Karpas-422 (cell line): ENCODE results near the gene SEMA3G. TPM values are rescaled to one million over a fixed set of nuclear protein-coding genes. Genes with fewer than 3 reads are reported as not detected.

Experiments used
- DNase-seq: peaks from one replicate; pipeline ENCODE4 v3.0.0-alpha.2; 2015
- H2AFZ ChIP-seq: fragments of 200-600 bp; sonication (generic); 2 replicates; pipeline ENCODE4 v1.6.1; 2014; ENCODE audit warnings: antibody characterized with exemption, low read length, mixed read lengths
- H3K27ac ChIP-seq: fragments of 200-600 bp; sonication (generic); 2 replicates; pipeline ENCODE4 v1.5.1; 2014; ENCODE audit warnings: mild to moderate bottlenecking, low read length, moderate library complexity
- H3K27me3 ChIP-seq: fragments of 200-600 bp; sonication (generic); 2 replicates; pipeline ENCODE4 v1.6.1; 2014; ENCODE audit warnings: low read length, mixed read lengths
- H3K36me3 ChIP-seq: fragments of 200-600 bp; sonication (generic); 2 replicates; pipeline ENCODE4 v1.6.1; 2014; ENCODE audit warnings: low read length, mixed read lengths; ENCODE audit not compliant: insufficient read depth
- H3K4me1 ChIP-seq: fragments of 200-600 bp; sonication (generic); 2 replicates; pipeline ENCODE4 v1.6.1; 2014; ENCODE audit warnings: mild to moderate bottlenecking, low read length, mixed read lengths
- H3K4me2 ChIP-seq: fragments of 200-600 bp; sonication (generic); 2 replicates; pipeline ENCODE4 v1.6.1; 2014; ENCODE audit warnings: low read length, low read depth, mild to moderate bottlenecking; ENCODE audit not compliant: poor library complexity, severe bottlenecking
- H3K4me3 ChIP-seq: fragments of 200-600 bp; sonication (generic); 2 replicates; pipeline ENCODE4 v1.5.1; 2014; ENCODE audit warnings: mild to moderate bottlenecking, antibody characterized with exemption, low read length, mixed read lengths
- H3K79me2 ChIP-seq: fragments of 200-600 bp; sonication (generic); 2 replicates; pipeline ENCODE4 v1.6.1; 2014; ENCODE audit warnings: mild to moderate bottlenecking, low read length, mixed read lengths
- H3K9ac ChIP-seq: fragments of 200-600 bp; sonication (generic); 2 replicates; pipeline ENCODE4 v1.6.0; 2014; ENCODE audit warnings: low read length
- H3K9me2 ChIP-seq: fragments of 200-600 bp; sonication (generic), shearing (Covaris generic); replicated peaks from 2 replicates; pipeline ENCODE4 v1.6.0; 2014; ENCODE audit warnings: mild to moderate bottlenecking, low read length, moderate library complexity; ENCODE audit not compliant: insufficient read depth
- H3K9me3 ChIP-seq: fragments of 300-700, 200-600 bp; sonication (generic); 2 replicates; pipeline ENCODE4 v1.6.1; 2014; ENCODE audit warnings: low read length, mixed read lengths
- H4K20me1 ChIP-seq: fragments of 200-600 bp; sonication (generic); 2 replicates; pipeline ENCODE4 v1.6.1; 2014; ENCODE audit warnings: mild to moderate bottlenecking, antibody characterized with exemption, low read length, low read depth; ENCODE audit not compliant: insufficient read depth
- total RNA-seq: library from RNA; depleted of rRNA; stranded (reverse); fragments of >200 nt; shearing (Covaris generic); gene quantifications from 2 replicates; pipeline ENCODE4 v1.2.3, GENCODE V29; 2014; ENCODE audit warnings: low replicate concordance

The SEMA3G gene
- total RNA-seq, 1 experiment from 2014 or later, result not detected

- Histone ChIP-seq H3K4me1 (no peaks in the 10 kb centered on the region), H3K27ac (no peak overlapping the region), H3K9ac (no peak overlapping the region), H3K9me2 (no peaks in the 10 kb centered on the region), H4K20me1 (no peaks in the 10 kb centered on the region), H3K9me3 (no peaks in the 10 kb centered on the region), H3K4me2 (no peak overlapping the region), H3K27me3 (no peaks in the 10 kb centered on the region), H3K79me2 (no peaks in the 10 kb centered on the region), H3K36me3 (peaks cover 12% of the 10 kb centered on the region; the same call in 1 of the 2 replicates), H2AFZ (no peak overlapping the region), H3K4me3 (no peak overlapping the region)
- DNase-seq, result no peak
Observed at GRCh38 chr3:52480768-52481715, 36.1 kb upstream of the SEMA3G start.

- H3K36me3 ChIP-seq, result peaks cover 15% of the 10 kb centered on the region; the same call in 1 of the 2 replicates
Observed at GRCh38 chr3:52479877-52480575, 35.1 kb upstream of the SEMA3G start.

GRCh38 chr3:52479037-52479876, 34.4 kb upstream of the SEMA3G start:
- Histone ChIP-seq H3K27ac (no peak overlapping the region), H3K4me1 (no peaks in the 10 kb centered on the region)

More at GRCh38 chr3:52479877-52480575, 35.1 kb upstream of the SEMA3G start:
- DNase-seq, result no peak
- no peak overlapping the region for H3K27ac ChIP-seq
- no peak overlapping the region for H3K9ac ChIP-seq
- H3K4me2 ChIP-seq, result no peak overlapping the region
- H3K27me3 ChIP-seq, result no peaks in the 10 kb centered on the region
- no peaks in the 10 kb centered on the region for H4K20me1 ChIP-seq
- H3K4me1 ChIP-seq, result no peaks in the 10 kb centered on the region
- H3K4me3 ChIP-seq, result no peak overlapping the region
- H2AFZ ChIP-seq, result no peak overlapping the region
- H3K79me2 ChIP-seq, result no peaks in the 10 kb centered on the region
- H3K9me2 ChIP-seq, result no peaks in the 10 kb centered on the region
- H3K9me3 ChIP-seq, result no peaks in the 10 kb centered on the region

GRCh38 chr3:52477796-52478095, 32.8 kb upstream of the SEMA3G start:
- no peaks in the 10 kb centered on the region for H3K4me1 ChIP-seq
- H3K27ac ChIP-seq, result no peak overlapping the region
- H4K20me1 ChIP-seq, result no peaks in the 10 kb centered on the region
- no peak overlapping the region for H3K4me2 ChIP-seq
- no peak overlapping the region for H2AFZ ChIP-seq
- no peaks in the 10 kb centered on the region for H3K9me2 ChIP-seq
- H3K9me3 ChIP-seq, result no peaks in the 10 kb centered on the region
- no peak overlapping the region for H3K4me3 ChIP-seq
- no peak overlapping the region for H3K9ac ChIP-seq
- no peak for DNase-seq
- no peaks in the 10 kb centered on the region for H3K79me2 ChIP-seq
- H3K36me3 ChIP-seq, result peaks cover 25% of the 10 kb centered on the region
- no peaks in the 10 kb centered on the region for H3K27me3 ChIP-seq

More at GRCh38 chr3:52479037-52479876, 34.4 kb upstream of the SEMA3G start:
- Histone ChIP-seq H2AFZ (no peak overlapping the region), H3K9me2 (no peaks in the 10 kb centered on the region), H3K79me2 (no peaks in the 10 kb centered on the region), H3K4me3 (no peak overlapping the region), H3K4me2 (no peak overlapping the region), H4K20me1 (no peaks in the 10 kb centered on the region), H3K27me3 (no peaks in the 10 kb centered on the region), H3K9me3 (no peaks in the 10 kb centered on the region), H3K36me3 (peaks cover 15% of the 10 kb centered on the region; the same call in 1 of the 2 replicates), H3K9ac (no peak overlapping the region)
- DNase-seq, result no peak

- H3K9ac ChIP-seq, result no peak overlapping the region
- peaks cover 30% of the 10 kb centered on the region for H3K36me3 ChIP-seq
- DNase-seq, result peak; percentile 27
- H4K20me1 ChIP-seq, result no peaks in the 10 kb centered on the region
- no peak overlapping the region for H3K4me2 ChIP-seq
- H3K9me3 ChIP-seq, result no peaks in the 10 kb centered on the region
- no peak overlapping the region for H3K4me3 ChIP-seq
- no peak overlapping the region for H3K27ac ChIP-seq
- H3K27me3 ChIP-seq, result no peaks in the 10 kb centered on the region
- no peaks in the 10 kb centered on the region for H3K4me1 ChIP-seq
- H2AFZ ChIP-seq, result no peak overlapping the region
- no peaks in the 10 kb centered on the region for H3K9me2 ChIP-seq
- H3K79me2 ChIP-seq, result no peaks in the 10 kb centered on the region
Observed at GRCh38 chr3:52477076-52477795, 32.3 kb upstream of the SEMA3G start.

GRCh38 chr3:52473026-52473425, 28.1 kb upstream of the SEMA3G start:
- DNase-seq, result no peak
- Histone ChIP-seq H3K27me3 (no peaks in the 10 kb centered on the region), H3K79me2 (no peaks in the 10 kb centered on the region), H3K9me3 (no peaks in the 10 kb centered on the region), H3K9ac (no peak overlapping the region), H3K4me2 (no peak overlapping the region), H3K36me3 (peaks cover 32% of the 10 kb centered on the region), H2AFZ (no peak overlapping the region), H3K27ac (no peak overlapping the region), H4K20me1 (peaks cover 8% of the 10 kb centered on the region; the same call in 1 of the 2 replicates), H3K4me3 (no peak overlapping the region), H3K4me1 (no peaks in the 10 kb centered on the region), H3K9me2 (no peaks in the 10 kb centered on the region)

GRCh38 chr3:52472239-52473000, 27.5 kb upstream of the SEMA3G start:
- Histone ChIP-seq H3K9me2 (no peaks in the 10 kb centered on the region), H3K9me3 (no peaks in the 10 kb centered on the region), H2AFZ (no peak overlapping the region), H3K4me2 (no peak overlapping the region), H3K27ac (no peak overlapping the region), H3K4me3 (no peak overlapping the region), H4K20me1 (peaks cover 8% of the 10 kb centered on the region; the same call in 1 of the 2 replicates), H3K36me3 (peaks cover 29% of the 10 kb centered on the region), H3K9ac (no peak overlapping the region), H3K4me1 (no peaks in the 10 kb centered on the region), H3K79me2 (no peaks in the 10 kb centered on the region), H3K27me3 (no peaks in the 10 kb centered on the region)
- no peak for DNase-seq
